ENCODE data around the gene TMEM245. TPM values are rescaled to one million over a fixed set of nuclear protein-coding genes. Genes with fewer than 3 reads are reported as not detected.

TMEM245 gene
- total and polyA plus RNA-seq, 10 of the 15 experiments (the other 5 are each of a cell fraction or from before 2014, with no cell fraction given): 7.4 to 36.1 (median 19.0) TPM

- TF ChIP-seq E2F8 (IDR thresholded peaks at IDR 0.05; ENCODE audit: low read depth, partially characterized antibody) (no peak), CUX1 (IDR thresholded peaks at IDR 0.05; ENCODE audit: insufficient replicate concordance, low read depth, low read length) (no peak), TCF3 (IDR thresholded peaks at IDR 0.05; ENCODE audit: borderline replicate concordance, insufficient read depth, low read depth, low read length) (no peak), PRDM15 (CRISPR knock-in tag; IDR thresholded peaks at IDR 0.05) (no peak), SUZ12 (IDR thresholded peaks at IDR 0.05; ENCODE audit: unreplicated experiment) (no peak)
These were observed 108.5 kb downstream of the TMEM245 start (continued) for GRCh38 chr9:109011231-109011671.
